HG03565 (cell line): ENCODE measurements around the gene SREBF1.

Source experiments
- ATAC-seq: cut with Tn5 transposase; IDR thresholded peaks from one replicate; pipeline ENCODE4 v1.9.1; 2021; ENCODE audit warnings: mild to moderate bottlenecking, moderate library complexity; ENCODE audit not compliant: unreplicated experiment

Gene SREBF1

DNA sequence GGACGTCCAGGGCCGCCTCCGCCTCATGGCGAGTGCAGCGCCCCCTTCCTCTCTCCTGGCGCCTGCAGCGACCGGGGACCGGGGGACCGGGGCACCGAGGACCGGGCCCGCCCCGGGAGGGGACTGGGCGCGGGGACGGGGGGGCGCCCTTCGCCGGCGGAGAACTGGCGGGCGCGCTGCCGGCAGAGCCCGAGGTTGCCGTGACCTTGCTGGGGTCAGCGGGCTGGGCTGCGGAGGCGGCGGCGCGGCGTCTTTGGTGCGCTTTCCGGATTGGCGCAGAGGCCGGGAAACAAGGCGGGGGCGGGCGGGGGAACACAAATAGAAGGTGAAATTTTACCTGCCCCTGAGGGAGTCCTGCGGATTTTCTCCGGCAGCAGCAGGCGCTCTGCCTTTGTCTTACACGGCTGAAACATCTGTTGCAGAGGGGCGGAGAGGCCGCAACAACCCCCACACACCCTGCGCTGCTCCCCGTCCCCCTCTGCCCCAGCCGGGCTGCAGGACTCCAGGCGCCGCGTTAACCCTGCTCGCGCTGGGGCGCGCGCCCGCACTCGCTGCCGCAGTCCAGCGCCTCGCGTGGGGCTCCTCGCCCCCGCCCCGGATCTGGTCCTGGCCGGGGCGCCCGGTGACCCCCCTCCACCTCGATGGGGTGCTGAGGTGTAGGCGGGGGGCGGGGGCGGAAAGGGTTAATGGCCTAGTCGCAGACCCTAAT is 53.5 kb downstream of the SREBF1 start:
- ATAC-seq = no peak

DNA sequence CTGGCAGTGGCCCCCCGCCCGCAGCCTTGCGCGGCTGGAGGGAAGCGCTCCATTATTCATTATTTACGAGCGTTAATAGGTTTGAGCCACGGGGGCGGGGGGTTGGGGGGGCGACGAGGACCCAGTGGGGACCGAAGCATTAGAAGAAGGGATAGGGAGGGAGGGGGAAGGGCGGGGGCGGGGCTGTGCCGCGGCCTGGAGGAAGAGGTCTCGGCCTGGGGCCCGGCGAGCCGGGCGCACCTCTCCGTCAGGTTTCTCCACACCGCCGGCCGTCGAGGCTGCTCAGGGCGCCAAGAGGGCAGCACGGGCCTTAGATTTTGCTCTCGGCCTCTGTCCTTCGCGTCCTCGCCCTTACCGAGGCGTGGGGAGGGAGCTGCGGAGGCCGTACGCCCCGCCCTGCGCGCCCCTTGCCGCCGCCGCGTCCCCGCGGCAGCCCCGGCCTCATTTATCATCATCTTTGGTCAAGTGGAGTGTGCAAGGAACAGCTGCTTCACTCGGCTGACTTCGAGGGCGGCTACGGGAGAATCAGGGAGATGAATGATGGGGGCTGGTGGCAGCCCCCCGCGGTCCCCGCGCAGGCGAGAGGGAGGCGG is 54.2 kb downstream of the SREBF1 start:
- no peak for ATAC-seq

DNA sequence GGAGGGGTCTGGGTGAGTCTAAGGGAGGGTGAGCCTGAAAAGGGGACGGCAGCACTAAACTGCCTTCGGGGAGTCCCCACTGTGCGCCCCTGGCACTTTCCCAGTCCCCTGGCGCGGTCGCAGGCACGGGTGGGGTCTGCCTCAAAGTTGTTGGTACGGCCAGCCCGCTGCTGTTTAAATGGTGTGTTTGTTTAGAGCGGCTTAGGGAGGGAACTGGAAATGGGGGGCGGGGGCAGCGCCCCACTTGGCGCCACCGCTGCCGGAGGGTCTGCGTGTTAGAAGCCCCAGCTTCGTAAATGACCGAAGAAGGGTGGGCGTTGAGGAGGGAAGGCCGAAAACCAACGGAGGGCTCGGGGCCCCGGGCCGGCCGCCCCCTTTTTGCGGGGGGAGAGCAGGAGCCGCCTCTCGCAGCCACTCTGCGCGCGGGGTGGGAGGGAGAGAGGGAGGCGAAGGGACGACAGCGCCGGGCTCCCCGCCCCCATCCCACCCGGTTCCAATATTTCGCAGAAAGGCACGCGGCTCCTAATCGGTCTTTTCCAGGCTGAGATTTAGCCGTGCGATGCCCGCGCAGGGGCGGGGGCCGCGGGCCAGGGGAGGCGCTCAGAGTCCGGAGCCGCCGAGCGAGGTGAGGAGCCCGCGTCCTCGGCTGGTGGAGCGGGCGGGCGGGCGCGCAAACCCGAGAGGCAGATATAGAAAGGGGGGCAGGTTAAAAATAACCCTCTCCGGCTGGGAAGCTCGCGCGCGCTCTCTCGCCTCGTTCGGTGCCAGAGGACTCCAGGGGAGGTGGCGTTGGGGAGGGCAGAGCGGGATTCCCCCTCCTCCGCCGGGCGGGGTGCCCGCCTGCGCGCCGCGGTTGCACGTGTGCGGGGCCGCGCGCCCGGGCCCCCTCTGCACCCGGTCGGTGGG is 54.9 kb downstream of the SREBF1 start:
- ATAC-seq = no peak

DNA sequence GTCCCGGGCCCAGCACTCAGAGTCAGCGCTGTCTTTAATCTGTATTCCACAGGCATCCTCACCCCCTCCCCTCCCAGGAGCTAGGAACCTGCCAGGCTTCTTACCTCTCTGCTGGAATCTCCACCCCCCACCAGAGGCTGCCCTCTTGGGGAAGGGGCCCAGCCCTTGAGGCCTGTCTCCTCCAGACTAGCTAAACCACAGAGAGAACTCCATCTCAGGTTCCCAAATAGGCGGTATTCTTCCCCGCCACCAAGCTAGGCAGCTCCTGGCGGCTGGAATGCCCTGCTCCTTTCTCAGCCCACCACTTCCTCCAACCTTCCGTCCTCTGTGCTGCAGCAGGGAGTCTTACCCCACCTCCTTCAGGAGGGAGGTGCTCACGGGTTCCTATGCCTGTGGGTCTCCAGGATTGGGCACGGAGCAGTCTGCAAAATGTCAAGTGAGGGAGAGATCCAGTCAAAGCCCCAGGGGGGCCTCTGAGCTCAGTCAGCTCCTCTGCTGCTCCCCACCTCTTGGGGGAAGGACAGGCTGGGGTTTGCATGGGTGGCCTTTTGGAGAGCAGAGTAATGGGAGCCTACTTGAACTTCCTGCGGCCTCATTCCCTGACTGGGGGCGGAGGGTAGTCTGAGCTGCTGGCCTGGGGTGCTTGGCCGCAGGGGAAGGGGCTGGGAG is 55.7 kb downstream of the SREBF1 start:
- no peak for ATAC-seq

DNA sequence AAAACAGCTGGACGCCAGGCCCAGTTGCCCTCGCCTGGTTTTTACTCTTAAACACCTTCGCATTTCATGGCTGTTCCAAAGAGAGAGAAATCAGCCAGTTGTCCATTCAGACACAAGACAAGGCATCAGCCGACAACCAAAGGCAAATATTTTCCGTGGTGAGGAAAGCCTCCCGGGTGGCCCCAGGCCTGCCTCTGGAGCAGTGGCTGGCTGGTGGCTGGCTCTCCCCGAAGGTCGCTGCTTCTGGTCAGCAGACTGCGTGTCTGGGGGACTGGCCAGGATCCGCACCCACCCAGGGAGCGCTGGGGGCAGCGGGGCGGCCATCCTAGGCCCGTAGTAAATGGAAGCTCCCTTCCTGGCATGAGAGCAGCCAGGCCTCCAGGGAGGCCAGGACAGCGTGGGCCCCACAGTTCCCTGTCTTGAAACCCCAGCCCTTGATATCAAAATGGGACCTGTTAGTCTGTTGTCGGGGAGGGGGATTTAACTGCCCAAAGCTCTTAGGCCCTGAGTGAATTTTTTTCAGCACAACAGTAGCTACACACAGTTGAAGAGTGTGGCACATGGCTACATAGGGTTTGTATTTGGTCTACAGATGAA is 57.7 kb downstream of the SREBF1 start:
- no peak for ATAC-seq

DNA sequence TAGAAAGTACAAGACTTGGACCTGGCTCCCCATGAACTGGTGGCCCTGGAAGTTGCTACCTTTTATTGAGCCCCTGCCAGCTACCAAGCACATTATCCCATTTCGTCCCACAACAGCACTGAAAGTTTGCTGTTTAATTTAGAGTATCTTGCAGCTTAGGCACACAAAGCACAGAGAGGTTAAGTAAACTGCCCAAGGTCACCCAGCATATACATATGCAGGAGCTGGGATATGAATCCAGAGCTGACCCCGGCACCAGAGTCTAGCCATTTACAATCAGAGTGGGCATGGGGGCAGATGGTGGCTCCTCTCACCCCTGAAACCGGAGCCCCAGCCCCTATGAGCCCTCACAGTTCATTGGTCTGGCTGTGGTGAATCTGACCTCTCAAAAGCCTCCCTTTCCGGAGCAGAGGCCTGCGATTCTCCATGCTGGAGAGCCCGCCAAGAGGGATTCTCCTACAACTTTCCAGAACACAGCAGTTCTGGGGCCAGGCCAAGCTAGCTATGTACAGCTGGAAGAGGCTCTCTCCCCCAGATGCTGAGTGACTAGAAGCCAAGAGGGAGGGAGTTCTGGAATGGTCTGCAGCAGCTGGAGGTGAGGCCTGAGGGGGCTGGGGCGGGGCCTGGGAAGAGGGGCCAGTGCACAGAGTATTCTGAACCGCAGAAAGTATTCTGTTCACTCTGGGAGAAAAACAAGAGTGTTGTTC is 58.3 kb downstream of the SREBF1 start:
- no peak for ATAC-seq

DNA sequence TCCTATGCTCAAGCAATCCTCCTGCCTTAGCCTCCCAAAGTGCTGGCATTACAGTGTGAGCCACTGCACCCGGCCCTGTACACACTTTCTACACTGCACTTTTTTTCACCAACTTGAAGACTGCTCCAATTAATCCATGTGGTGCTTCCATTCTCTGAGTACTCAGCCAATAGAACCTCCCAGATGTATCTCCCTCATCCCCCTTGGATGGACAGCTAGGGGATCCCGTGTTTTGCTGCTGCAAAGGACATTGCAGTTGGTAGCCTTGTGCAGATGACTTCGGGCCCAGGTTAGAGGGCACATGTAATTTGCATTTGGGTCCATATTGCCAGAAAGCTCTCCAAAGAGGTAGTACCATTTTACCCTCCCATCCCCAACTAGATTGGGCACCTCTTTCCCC is 59.9 kb downstream of the SREBF1 start:
- ATAC-seq = no peak

DNA sequence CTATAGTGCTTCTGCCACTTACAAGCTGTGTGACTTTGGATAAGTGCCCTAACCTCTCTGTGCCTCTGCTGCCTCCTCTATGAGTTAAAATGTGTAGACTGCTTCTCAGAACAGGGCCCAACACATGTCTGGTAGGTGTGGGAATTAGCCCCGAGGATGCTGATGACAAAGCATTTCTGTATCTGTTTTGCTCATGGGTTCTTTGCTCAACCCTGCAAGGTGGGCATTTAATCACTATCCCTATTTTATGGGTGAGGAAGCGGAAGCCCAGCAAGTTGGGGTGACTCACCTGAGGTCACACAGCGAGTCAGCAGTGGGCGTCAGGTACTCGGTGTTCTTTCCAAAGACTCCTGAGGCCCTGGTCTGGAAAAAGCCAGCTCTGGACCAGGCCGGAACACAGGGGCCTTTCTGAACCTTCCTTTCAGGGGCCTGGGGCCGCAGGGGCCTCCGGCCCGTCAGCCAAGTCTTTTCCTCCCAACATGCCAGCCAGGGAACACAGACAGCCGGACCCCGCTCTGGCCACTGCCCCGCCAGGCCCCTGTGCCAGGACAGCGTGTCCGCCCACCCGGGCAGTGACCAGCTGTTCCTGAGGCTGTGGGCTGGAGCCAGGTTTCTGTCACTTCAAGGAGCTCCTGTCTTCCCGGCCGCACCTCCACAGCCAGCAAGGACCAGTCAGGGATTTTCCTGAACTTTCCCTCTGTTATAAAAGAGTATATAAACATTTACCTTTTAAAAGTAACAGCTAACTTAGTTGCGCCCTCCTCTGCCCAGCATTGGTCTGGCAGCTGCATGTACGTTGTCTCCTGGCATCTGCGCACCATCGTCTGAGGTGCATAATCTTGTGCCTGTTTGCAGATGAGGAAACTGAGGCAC is 62.5 kb downstream of the SREBF1 start:
- no peak for ATAC-seq

DNA sequence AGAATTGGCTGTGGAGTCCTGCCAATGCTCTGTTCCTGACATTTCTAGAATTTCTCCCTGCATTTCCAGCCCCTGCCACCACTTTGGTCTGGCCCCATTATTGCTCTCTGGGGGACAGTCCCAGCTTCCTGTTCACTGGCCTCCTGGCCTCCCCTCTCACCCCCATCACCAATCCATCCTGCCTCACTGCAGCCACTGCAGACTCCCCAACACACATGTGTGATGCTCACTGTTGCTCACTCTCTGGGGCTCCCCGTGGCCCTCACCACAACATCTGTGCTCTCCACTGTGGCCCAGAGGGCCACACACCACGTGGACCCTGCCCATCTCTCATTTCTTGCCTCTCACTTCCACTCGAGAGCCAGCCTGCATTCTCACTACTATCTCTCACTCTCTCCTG is 64.6 kb downstream of the SREBF1 start:
- ATAC-seq = no peak

DNA sequence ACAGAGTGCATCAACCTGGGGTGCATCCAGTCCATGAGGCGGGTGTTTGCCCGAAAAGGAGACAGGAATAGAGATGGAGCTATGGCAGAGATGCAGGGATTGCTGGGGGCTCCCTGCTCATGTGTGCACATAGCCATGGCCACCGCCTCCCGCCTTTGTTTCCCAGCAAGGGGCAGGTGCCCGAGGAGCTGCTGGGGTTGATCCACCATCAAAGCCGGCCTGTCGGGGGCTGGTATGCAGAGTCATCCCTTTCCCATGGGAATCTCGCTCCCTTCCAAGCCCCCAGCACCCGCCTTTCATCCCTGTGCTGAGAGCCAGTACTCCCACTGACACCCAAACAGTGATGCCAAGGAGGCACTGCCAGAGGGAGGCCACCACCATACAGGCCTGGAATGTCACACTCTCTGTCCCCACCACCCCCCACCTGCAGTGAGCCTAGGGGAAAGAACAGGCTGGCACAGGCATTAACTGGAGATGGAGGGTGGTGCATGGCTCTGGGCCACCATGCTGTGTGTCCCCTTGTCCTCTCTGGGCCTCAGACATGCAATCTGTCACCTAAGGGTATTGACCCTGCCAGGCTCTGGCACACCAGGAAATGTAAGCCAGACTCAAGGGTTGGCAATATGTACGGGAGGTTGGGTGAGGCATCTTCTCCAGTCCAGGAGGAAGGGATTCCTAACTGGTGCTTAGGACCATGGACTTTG is 65.1 kb downstream of the SREBF1 start:
- no peak for ATAC-seq

DNA sequence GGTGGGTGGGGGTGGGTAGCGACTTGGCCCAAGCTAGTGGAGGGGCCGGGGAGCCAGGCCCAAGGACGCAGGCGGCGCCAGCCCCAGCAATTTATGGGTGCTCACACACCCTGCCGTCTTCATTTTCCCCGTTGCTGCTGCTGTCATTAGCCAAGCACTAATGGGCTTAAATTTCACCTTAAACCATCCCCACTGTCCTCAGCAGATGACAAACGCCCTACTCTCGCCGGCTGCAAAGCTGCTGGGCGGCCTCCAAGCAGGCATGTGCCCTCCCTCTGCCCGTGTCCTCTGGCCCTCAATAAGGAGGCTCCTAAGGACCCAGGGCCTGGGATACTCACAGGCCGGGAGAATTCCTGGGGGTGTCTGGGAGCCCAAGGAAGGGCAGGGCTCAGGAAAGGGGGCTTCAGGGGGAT is 66.1 kb downstream of the SREBF1 start:
- no peak for ATAC-seq

DNA sequence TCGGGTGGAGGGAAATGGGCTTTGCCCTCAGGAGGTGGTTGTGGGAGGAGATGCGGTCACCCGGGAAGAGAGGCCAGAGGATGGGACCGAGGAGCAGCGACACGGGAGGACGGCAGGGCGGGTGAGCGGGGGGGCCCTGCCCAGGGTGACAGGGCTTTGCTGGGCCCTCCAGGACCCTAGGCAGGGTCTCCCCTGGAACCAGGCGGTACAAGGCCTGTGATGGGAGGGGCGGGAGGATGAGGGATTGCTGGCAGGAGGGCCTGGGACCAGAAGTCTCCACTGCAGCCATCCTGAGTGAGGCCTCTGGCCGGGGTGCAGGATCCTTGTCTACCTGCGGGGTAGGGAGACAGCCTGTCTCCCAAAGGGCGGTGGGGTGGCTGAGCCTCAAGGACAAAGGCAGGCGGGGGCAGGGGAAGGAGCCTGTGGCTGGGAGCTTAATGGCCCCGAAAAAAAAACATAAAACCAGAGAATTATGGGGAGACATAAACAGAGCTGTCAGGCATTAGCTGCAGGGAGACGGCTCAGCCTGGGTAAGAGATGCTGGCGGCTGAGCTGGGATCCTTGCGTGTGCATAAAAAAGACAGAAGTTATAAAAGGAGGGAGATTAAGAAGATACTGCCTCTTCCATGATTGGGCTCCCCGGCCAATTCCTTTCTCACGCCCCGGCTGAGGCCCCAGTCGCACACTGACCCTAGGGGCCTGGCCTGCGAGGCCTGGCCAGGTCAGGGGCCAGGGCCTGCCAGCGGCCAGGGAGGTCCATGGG is 66.7 kb downstream of the SREBF1 start:
- ATAC-seq = no peak

DNA sequence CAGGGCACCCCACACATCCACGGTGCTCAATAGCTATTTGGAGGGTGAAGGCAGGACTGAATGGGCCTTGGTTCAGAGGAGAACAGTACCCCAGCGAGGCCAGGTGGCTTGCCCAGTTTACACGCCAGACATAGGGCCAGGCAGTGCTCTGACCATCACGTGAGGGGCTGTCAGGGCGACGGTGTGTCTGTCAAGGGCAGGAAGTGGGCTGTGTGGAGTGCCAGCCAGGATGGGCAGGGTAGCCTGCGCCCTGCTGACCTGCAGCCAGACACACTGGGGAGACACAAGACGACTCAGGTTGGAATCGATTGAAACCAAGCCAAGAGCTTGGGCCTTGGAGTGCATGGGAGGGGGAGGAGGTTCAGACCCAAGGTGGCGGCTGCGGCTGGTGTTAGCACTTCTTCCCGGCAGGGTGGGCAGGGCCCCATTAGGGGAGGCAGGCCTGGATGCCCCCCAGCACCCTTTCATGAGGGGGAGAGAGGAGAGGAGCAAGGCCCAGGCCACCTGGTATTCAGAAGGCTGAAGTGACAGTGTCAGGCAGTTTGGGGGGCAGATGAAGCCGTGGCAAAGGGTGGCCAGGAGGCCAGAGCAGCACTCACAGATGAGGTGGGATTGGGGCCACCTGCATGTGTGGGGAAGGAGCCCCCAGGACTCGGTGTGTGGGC is 68.2 kb downstream of the SREBF1 start:
- ATAC-seq = no peak

DNA sequence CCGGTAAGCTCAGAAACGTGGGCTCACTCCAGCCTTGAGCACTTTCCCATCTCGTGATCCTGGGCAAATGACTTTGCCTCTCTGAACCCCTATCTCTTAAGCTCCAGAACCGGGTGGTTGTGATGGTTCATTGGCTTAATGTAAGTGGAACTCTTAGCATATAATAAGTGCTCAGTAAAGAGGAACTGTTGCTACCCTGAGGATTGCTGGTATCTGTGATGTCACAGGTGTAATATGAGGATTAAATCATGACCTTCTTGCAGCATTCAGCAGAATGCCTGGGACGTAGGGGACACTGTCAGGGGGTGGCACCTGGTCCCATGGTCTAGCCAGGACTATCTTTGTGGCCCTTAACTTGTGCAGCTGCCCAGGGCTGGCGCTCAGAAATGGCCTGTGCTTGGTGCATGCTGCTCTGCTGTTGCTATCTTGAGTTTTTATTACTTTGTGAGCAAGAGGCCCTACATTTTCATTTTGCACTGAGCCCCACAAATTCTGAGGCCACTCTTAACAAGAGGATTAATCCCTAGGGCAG is 68.8 kb downstream of the SREBF1 start:
- ATAC-seq = no peak

DNA sequence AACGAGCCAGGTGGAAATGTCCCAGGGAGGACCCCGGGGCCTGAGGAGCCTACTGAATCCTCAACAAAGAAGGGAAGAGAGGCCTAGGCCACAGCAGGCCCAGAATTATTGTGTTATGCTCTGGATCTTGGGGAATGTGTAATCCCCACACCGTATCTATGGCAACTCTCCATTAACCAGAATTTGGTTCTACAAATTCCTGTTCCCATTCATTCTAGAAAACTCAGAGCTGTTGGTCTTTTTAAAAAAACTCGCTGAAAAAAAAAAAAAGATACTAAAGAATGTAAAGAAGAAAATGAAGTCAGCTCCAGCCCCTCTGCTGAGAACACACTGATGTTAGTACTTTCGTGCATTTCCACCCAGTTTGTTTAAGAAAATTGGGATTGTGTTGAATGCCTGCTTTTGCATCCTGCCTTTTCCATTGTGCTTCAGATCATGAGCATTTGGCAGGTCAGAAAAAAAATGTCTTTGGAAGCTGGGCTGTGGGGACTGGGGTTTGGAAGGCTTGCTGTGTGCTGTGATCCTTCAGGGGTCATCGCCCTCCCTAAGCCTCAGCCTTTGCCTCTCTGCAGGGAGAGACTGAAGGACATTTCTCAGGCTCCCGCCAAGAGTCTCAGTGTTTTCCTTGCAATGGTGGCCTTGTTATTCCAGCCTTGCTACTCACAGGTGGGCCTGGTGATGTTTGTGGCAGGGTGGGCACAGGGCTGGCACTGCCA is 69.5 kb downstream of the SREBF1 start:
- ATAC-seq = no peak

DNA sequence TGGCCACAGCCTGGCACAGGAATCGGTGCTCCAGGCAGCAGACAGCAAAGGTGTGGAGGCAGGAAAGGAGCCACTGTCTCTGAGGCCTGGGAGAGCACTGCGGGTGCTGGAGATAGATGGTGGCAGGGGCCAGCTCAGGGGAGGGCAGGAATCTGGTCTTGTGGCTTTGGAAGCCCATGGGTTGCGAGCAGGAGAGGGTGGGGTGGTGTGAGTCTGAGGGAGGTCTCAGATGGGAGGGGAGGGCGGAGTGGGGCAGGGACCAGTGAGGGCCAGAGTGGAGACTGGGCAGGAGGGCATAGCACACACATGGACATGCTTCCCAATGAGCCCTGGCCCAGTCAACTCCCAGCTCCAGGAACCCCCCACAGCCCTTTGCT is 70.1 kb downstream of the SREBF1 start:
- no peak for ATAC-seq
